Activated CD8-positive, alpha-beta T cell treated with anti-CD3 and anti-CD28 coated beads for 36 hours (primary cell): ENCODE data around the gene CEP95. TPM values are rescaled to one million over a fixed set of nuclear protein-coding genes. Genes with fewer than 3 reads are reported as not detected.

ENCODE experiments used
- ATAC-seq: fragments of 200-7000 bp; cut with Tn5 transposase; one replicate; pipeline ENCODE4 v1.10.0; 2021; ENCODE audit warnings: mild to moderate bottlenecking, moderate library complexity
- CTCF ChIA-PET: fragments of 350-600 bp; sonication (Branson Sonifier 250); formaldehyde crosslinking; loops from one replicate; lab custom pipeline; 2021; ENCODE audit warnings: antibody characterized with exemption; lab: Charles Lee
- POLR2A ChIA-PET: fragments of 350-600 bp; sonication (Branson Sonifier 250); formaldehyde crosslinking; loops from one replicate; lab custom pipeline; 2021; ENCODE audit warnings: antibody characterized with exemption; lab: Charles Lee
- DNase-seq: peaks from one replicate; pipeline ENCODE4 v3.0.0-alpha.2; 2020
- H3K27ac Mint-ChIP-seq: one replicate; pipeline ENCODE4 v1.8.0; 2021; ENCODE audit warnings: mild to moderate bottlenecking, mixed read lengths
- H3K27me3 Mint-ChIP-seq: one replicate; pipeline ENCODE4 v1.8.0; 2021; ENCODE audit warnings: mixed read lengths
- H3K36me3 Mint-ChIP-seq: one replicate; pipeline ENCODE4 v1.8.0; 2021; ENCODE audit warnings: low read depth, mixed read lengths
- H3K4me1 Mint-ChIP-seq: one replicate; pipeline ENCODE4 v1.8.0; 2021; ENCODE audit warnings: low read depth, mixed read lengths
- H3K4me3 Mint-ChIP-seq: one replicate; pipeline ENCODE4 v1.8.0; 2021; ENCODE audit warnings: mild to moderate bottlenecking, moderate library complexity, mixed read lengths
- H3K9me3 Mint-ChIP-seq: one replicate; pipeline ENCODE4 v1.8.0; 2021; ENCODE audit warnings: mixed read lengths
- CTCF ChIP-seq: fragments of 200-600 bp; IDR thresholded peaks from one replicate; pipeline ENCODE4 v1.8.0; 2022; ENCODE audit warnings: antibody characterized with exemption, mild to moderate bottlenecking
- intact Hi-C: fragments of 100-400 bp; cut with micrococcal nuclease; formaldehyde crosslinking; loops from one replicate; pipeline ENCODE4 v1.10.0; 2022
- total RNA-seq, 2 experiments: library from RNA; stranded (reverse); gene quantifications; one replicate each; pipeline ENCODE4 v1.2.3, GENCODE V29; 2021

CEP95 gene
- total RNA-seq, 2 experiments from 2014 or later: 45.2 to 45.7 TPM

- Mint-ChIP-seq H3K36me3 (peaks cover 15% of the 10 kb centered on the region), H3K9me3 (no peaks in the 10 kb centered on the region), H3K4me3 (no peak overlapping the region), H3K27me3 (no peaks in the 10 kb centered on the region), H3K4me1 (no peaks in the 10 kb centered on the region), H3K27ac (peak overlapping the region; percentile 25)
- DNase-seq (no peak), ATAC-seq (no peak)
- TF ChIP-seq CTCF: no peak
- POLR2A ChIA-PET: interaction anchor here (1.3 kb wide), 1 partner anchor 40 kb away, joined by 5 read pairs; the partner anchor contains the start of genes CEP95 and DDX5
- intact Hi-C loops: no loop called here
- CTCF ChIA-PET: interaction anchor here (1.2 to 1.6 kb wide), 3 partner anchors 8 to 103 kb away, joined by 3 to 7 read pairs (median 5); no protein-coding TSS in a partner anchor
Observed at GRCh38 chr17:64546716-64547115, 39.9 kb downstream of the CEP95 start.

- peak overlapping the region; percentile 25 for H3K27ac Mint-ChIP-seq
- H3K9me3 Mint-ChIP-seq: no peaks in the 10 kb centered on the region
- ATAC-seq (no peak), DNase-seq (no peak)
- POLR2A ChIA-PET: interaction anchor here (0.8 to 1.6 kb wide), 3 partner anchors 14 to 102 kb away, joined by 3 to 5 read pairs (median 4); partner anchors contain the start of genes CEP95 and DDX5
- CTCF ChIA-PET: interaction anchor here (1.0 to 1.6 kb wide), 4 partner anchors 24 to 102 kb away, joined by 3 to 7 read pairs (median 4); no protein-coding TSS in a partner anchor
- H3K36me3 Mint-ChIP-seq: peaks cover 14% of the 10 kb centered on the region
- intact Hi-C loops: no loop called here
- no peak for TF ChIP-seq CTCF
- no peaks in the 10 kb centered on the region for H3K4me1 Mint-ChIP-seq
- H3K27me3 Mint-ChIP-seq: no peaks in the 10 kb centered on the region
- H3K4me3 Mint-ChIP-seq: no peak overlapping the region
Observed at GRCh38 chr17:64547319-64547718, 40.5 kb downstream of the CEP95 start.

- intact Hi-C loops: no loop called here
- no peak overlapping the region for H3K27ac Mint-ChIP-seq
- no peaks in the 10 kb centered on the region for H3K9me3 Mint-ChIP-seq
- ChIA-PET CTCF (interaction anchor here (1.0 kb wide), 1 partner anchor 35 kb away, joined by 3 read pairs; no protein-coding TSS in a partner anchor), POLR2A (no interaction called here)
- H3K36me3 Mint-ChIP-seq: peaks cover 4% of the 10 kb centered on the region
- ATAC-seq (no peak), DNase-seq (no peak)
- peaks cover 4% of the 10 kb centered on the region for H3K4me1 Mint-ChIP-seq
- no peaks in the 10 kb centered on the region for H3K27me3 Mint-ChIP-seq
- no peak for TF ChIP-seq CTCF
- no peak overlapping the region for H3K4me3 Mint-ChIP-seq
Observed at GRCh38 chr17:64551461-64551860, 44.7 kb downstream of the CEP95 start.

- POLR2A ChIA-PET: no interaction called here
- no peak overlapping the region for H3K4me3 Mint-ChIP-seq
- CTCF ChIA-PET: interaction anchor here (1.3 to 1.8 kb wide), 2 partner anchors 95 to 135 kb away, joined by 5 to 6 read pairs; no protein-coding TSS in a partner anchor
- H3K9me3 Mint-ChIP-seq: no peaks in the 10 kb centered on the region
- no peak for ATAC-seq
- peaks cover 4% of the 10 kb centered on the region for H3K4me1 Mint-ChIP-seq
- H3K36me3 Mint-ChIP-seq: peaks cover 2% of the 10 kb centered on the region
- H3K27me3 Mint-ChIP-seq: no peaks in the 10 kb centered on the region
- intact Hi-C loops: no loop called here
- no peak for DNase-seq
- peak overlapping the region; percentile 7 for H3K27ac Mint-ChIP-seq
- TF ChIP-seq CTCF: no peak
Observed at GRCh38 chr17:64554028-64554637, 47.4 kb downstream of the CEP95 start.

GRCh38 chr17:64555281-64555680, 48.5 kb downstream of the CEP95 start:
- ATAC-seq: no peak
- Mint-ChIP-seq H3K36me3 (peaks cover 2% of the 10 kb centered on the region), H3K4me1 (peaks cover 4% of the 10 kb centered on the region), H3K27me3 (no peaks in the 10 kb centered on the region), H3K4me3 (no peak overlapping the region), H3K27ac (no peak overlapping the region), H3K9me3 (no peaks in the 10 kb centered on the region)
- CTCF ChIA-PET: interaction anchor here (0.8 to 1.8 kb wide), 3 partner anchors 9 to 94 kb away, joined by 3 to 6 read pairs (median 5); no protein-coding TSS in a partner anchor
- TF ChIP-seq CTCF: no peak
- intact Hi-C loops: no loop called here
- no peak for DNase-seq
- POLR2A ChIA-PET: interaction anchor here (0.6 kb wide), 1 partner anchor 51 kb away, joined by 4 read pairs; no protein-coding TSS in a partner anchor
